HepG2 (cell line): ENCODE data around the gene DDRGK1. TPM values are rescaled to one million over a fixed set of nuclear protein-coding genes. Genes with fewer than 3 reads are reported as not detected.
A peak's percentile ranks its signal among the peaks of the same experiment; 100 is the strongest.

ENCODE experiments used
- ASH2L ChIP-seq: fragments of 300-600, 200-600 bp; sonication (generic); IDR thresholded peaks from 2 replicates; pipeline ENCODE4 v1.7.0; 2017; ENCODE audit warnings: low read depth, mild to moderate bottlenecking, moderate library complexity, mixed read lengths, low read length; ENCODE audit not compliant: insufficient read length
- ATF1 ChIP-seq: IDR thresholded peaks from 2 replicates; pipeline ENCODE4 v1.6.1; 2016; ENCODE audit warnings: mild to moderate bottlenecking, control low read depth
- ELF3 ChIP-seq: IDR thresholded peaks from 2 replicates; pipeline ENCODE4 v1.6.1; 2016; ENCODE audit warnings: missing genetic modification reagents, missing compliant biosample characterization
- ELK4 ChIP-seq: sonication (generic); formaldehyde crosslinking; IDR thresholded peaks from 2 replicates; pipeline ENCODE4 v1.9.0; 2021; ENCODE audit warnings: missing genetic modification reagents, borderline replicate concordance
- FOXO4 ChIP-seq: sonication (generic); formaldehyde crosslinking; conservative IDR thresholded peaks from 2 replicates; pipeline ENCODE4 v1.8.1; 2023; ENCODE audit warnings: missing genetic modification reagents
- GZF1 ChIP-seq: sonication (generic); formaldehyde crosslinking; IDR thresholded peaks from 2 replicates; pipeline ENCODE4 v1.5.1; 2020; ENCODE audit warnings: mild to moderate bottlenecking, missing genetic modification reagents
- HMG20B ChIP-seq: conservative IDR thresholded peaks from 2 replicates; pipeline ENCODE4 v1.6.1; 2016; ENCODE audit warnings: missing genetic modification reagents, missing compliant biosample characterization
- KDM5B ChIP-seq: sonication (generic); formaldehyde crosslinking; IDR thresholded peaks from 2 replicates; pipeline ENCODE4 v1.4.0; 2020; ENCODE audit warnings: missing genetic modification reagents, mild to moderate bottlenecking, borderline replicate concordance
- MEIS1 ChIP-seq: sonication (generic); formaldehyde crosslinking; IDR thresholded peaks from 2 replicates; pipeline ENCODE4 v1.9.0; 2021; ENCODE audit warnings: mild to moderate bottlenecking, missing genetic modification reagents, moderate library complexity, borderline replicate concordance
- MXI1 ChIP-seq: IDR thresholded peaks from 3 replicates; pipeline ENCODE4 v1.6.1; 2012; ENCODE audit warnings: low read depth, low read length, inconsistent platforms, borderline replicate concordance
- NCOA5 ChIP-seq: sonication (generic); formaldehyde crosslinking; IDR thresholded peaks from 2 replicates; pipeline ENCODE4 v1.4.0; 2020; ENCODE audit warnings: missing genetic modification reagents
- NKX3-1 ChIP-seq: sonication (generic); formaldehyde crosslinking; IDR thresholded peaks from 2 replicates; pipeline ENCODE4 v1.5.0; 2020; ENCODE audit warnings: missing genetic modification reagents
- ZC3H13 ChIP-seq: sonication (generic); formaldehyde crosslinking; IDR thresholded peaks from 2 replicates; pipeline ENCODE4 v1.8.1; 2023; ENCODE audit warnings: mild to moderate bottlenecking, missing genetic modification reagents, moderate library complexity
- ZNF138 ChIP-seq: sonication (generic); formaldehyde crosslinking; IDR thresholded peaks from 2 replicates; pipeline ENCODE4 v1.5.0; 2020; ENCODE audit warnings: mild to moderate bottlenecking, low read depth, missing genetic modification reagents
- ZNF274 ChIP-seq: sonication (generic); formaldehyde crosslinking; IDR thresholded peaks from 2 replicates; pipeline ENCODE4 v1.5.1; 2020; ENCODE audit warnings: mild to moderate bottlenecking, missing genetic modification reagents
- ZNF326 ChIP-seq: sonication (generic); formaldehyde crosslinking; IDR thresholded peaks from 2 replicates; pipeline ENCODE4 v1.4.0; 2020; ENCODE audit warnings: missing genetic modification reagents, borderline replicate concordance
- ZNF34 ChIP-seq: sonication (generic); formaldehyde crosslinking; IDR thresholded peaks from 2 replicates; pipeline ENCODE4 v1.4.0; 2020; ENCODE audit warnings: mild to moderate bottlenecking, missing genetic modification reagents, borderline replicate concordance
- ZNF350 ChIP-seq: sonication (generic); formaldehyde crosslinking; IDR thresholded peaks from 2 replicates; pipeline ENCODE4 v1.4.0; 2020; ENCODE audit warnings: mild to moderate bottlenecking, low read depth, missing genetic modification reagents, borderline replicate concordance
- ZNF775 ChIP-seq: sonication (generic); formaldehyde crosslinking; IDR thresholded peaks from 2 replicates; pipeline ENCODE4 v1.4.0; 2020; ENCODE audit warnings: missing genetic modification reagents, mild to moderate bottlenecking, moderate library complexity, borderline replicate concordance
- ZSCAN25 ChIP-seq: sonication (generic); formaldehyde crosslinking; IDR thresholded peaks from 2 replicates; pipeline ENCODE4 v1.8.0; 2022; ENCODE audit warnings: mild to moderate bottlenecking, missing genetic modification reagents
- polyA plus RNA-seq, 8 experiments: library from polyadenylated mRNA; depleted of rRNA in 3 of 8; stranded (reverse) in 7 of 8; unstranded in 1 of 8; fragments of >200 nt; fragmentation: Illumina TruSeq in 4 of 8; extraction: Trizol in 4 of 8; gene quantifications; 2 replicates each; pipeline versions ENCODE4 v1.2.1 to v1.2.3, GENCODE V29; 2011 to 2016; ENCODE audit warnings: low read depth in 4 of 8, missing spikeins in 1 of 8, mixed read lengths in 1 of 8; ENCODE audit not compliant: insufficient read depth in 1 of 8
- total RNA-seq, 5 experiments: library from RNA; depleted of rRNA; stranded (reverse); fragments of >200 nt; fragmentation: Illumina TruSeq; extraction: Trizol; gene quantifications; 2 replicates each; pipeline ENCODE4 v1.2.3, GENCODE V29; 2016; ENCODE audit warnings: low read depth in 1 of 5
- TF ChIP-seq, protein P1 (sequence below), 2 experiments: sonication (generic) in 1 of 2; formaldehyde crosslinking in 1 of 2; IDR thresholded peaks; 2 replicates each; pipeline versions ENCODE4 v1.4.0 to v1.6.1; 2018 to 2020; ENCODE audit warnings: missing genetic modification reagents in 2 of 2, borderline replicate concordance in 1 of 2, low read depth in 1 of 2, mild to moderate bottlenecking in 1 of 2, missing biosample characterization in 1 of 2
- TF ChIP-seq, protein P2 (sequence below): sonication (generic); formaldehyde crosslinking; IDR thresholded peaks from 2 replicates; pipeline ENCODE4 v1.4.0; 2020; ENCODE audit warnings: mild to moderate bottlenecking, low read depth, missing genetic modification reagents
- TF ChIP-seq, protein P3 (sequence below): sonication (generic); formaldehyde crosslinking; IDR thresholded peaks from 2 replicates; pipeline ENCODE4 v1.4.0; 2020; ENCODE audit warnings: missing genetic modification reagents

The DDRGK1 gene
- total and polyA plus RNA-seq, 2 of the 13 experiments (the other 11 are each of a cell fraction or from before 2014, with no cell fraction given) = 96.7 to 149 TPM

GRCh38 chr20:3231889-3232588 lies 27.6 kb upstream of the DDRGK1 start (continued):
- no peak for TF ChIP-seq ZNF34
- TF ChIP-seq NCOA5 (CRISPR knock-in tag) = no peak
- 0 out of 2 replicates have a peak, but pooled peaks have one; percentile 16 for TF ChIP-seq HMG20B (CRISPR knock-in tag)
- no peak for TF ChIP-seq MXI1
- TF ChIP-seq FOXO4 (CRISPR knock-in tag) = no peak
- no peak for TF ChIP-seq ZNF274 (CRISPR knock-in tag)
- no peak for TF ChIP-seq ELK4 (CRISPR knock-in tag)
- TF ChIP-seq GZF1 (CRISPR knock-in tag) = 0 out of 2 replicates have a peak, but pooled peaks have one; percentile 70
- TF ChIP-seq ZSCAN25 (CRISPR knock-in tag) = peak; percentile 67; the same call in 1 of the 2 replicates
- peak; percentile 65 for TF ChIP-seq ELF3 (CRISPR knock-in tag)
- TF ChIP-seq NKX3-1 = no peak
- TF ChIP-seq ZNF350 = peak; percentile 66; the same call in 1 of the 2 replicates
- TF ChIP-seq ZNF138 (CRISPR knock-in tag) = no peak
- TF ChIP-seq ZC3H13 (CRISPR knock-in tag) = peak; percentile 63; the same call in 1 of the 2 replicates
- no peak for TF ChIP-seq ATF1
- TF ChIP-seq, protein P1, sequence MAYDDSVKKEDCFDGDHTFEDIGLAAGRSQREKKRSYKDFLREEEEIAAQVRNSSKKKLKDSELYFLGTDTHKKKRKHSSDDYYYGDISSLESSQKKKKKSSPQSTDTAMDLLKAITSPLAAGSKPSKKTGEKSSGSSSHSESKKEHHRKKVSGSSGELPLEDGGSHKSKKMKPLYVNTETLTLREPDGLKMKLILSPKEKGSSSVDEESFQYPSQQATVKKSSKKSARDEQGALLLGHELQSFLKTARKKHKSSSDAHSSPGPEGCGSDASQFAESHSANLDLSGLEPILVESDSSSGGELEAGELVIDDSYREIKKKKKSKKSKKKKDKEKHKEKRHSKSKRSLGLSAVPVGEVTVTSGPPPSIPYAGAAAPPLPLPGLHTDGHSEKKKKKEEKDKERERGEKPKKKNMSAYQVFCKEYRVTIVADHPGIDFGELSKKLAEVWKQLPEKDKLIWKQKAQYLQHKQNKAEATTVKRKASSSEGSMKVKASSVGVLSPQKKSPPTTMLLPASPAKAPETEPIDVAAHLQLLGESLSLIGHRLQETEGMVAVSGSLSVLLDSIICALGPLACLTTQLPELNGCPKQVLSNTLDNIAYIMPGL (CRISPR knock-in tag; IDR thresholded peaks at IDR 0.05; ENCODE audit: borderline replicate concordance in 1 of 2, low read depth in 1 of 2) = peak in 1 of 2 experiments; percentile 70; a peak in 2 of 4 replicates
- TF ChIP-seq ASH2L = no peak
- no peak for TF ChIP-seq ZNF775 (CRISPR knock-in tag)
- TF ChIP-seq MEIS1 = peak; percentile 96; the same call in 1 of the 2 replicates
- TF ChIP-seq, protein P2, sequence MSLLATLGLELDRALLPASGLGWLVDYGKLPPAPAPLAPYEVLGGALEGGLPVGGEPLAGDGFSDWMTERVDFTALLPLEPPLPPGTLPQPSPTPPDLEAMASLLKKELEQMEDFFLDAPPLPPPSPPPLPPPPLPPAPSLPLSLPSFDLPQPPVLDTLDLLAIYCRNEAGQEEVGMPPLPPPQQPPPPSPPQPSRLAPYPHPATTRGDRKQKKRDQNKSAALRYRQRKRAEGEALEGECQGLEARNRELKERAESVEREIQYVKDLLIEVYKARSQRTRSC = no peak
- TF ChIP-seq ZNF326 (CRISPR knock-in tag) = no peak
- TF ChIP-seq, protein P3, sequence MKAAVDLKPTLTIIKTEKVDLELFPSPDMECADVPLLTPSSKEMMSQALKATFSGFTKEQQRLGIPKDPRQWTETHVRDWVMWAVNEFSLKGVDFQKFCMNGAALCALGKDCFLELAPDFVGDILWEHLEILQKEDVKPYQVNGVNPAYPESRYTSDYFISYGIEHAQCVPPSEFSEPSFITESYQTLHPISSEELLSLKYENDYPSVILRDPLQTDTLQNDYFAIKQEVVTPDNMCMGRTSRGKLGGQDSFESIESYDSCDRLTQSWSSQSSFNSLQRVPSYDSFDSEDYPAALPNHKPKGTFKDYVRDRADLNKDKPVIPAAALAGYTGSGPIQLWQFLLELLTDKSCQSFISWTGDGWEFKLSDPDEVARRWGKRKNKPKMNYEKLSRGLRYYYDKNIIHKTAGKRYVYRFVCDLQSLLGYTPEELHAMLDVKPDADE (CRISPR knock-in tag) = no peak
- peak; percentile 23; the same call in 1 of the 2 replicates for TF ChIP-seq KDM5B (CRISPR knock-in tag)
